ENCODE results near the gene ZNF330.
"Not testable (repeated sequence)": the region's sequence is repeated elsewhere in the genome, so short reads cannot be mapped to it uniquely, and the experiment has no call there.

ZNF330 gene
- total RNA-seq = 15.4 to 95.6 (median 46.9) reads per million in 17 experiments

DNA sequence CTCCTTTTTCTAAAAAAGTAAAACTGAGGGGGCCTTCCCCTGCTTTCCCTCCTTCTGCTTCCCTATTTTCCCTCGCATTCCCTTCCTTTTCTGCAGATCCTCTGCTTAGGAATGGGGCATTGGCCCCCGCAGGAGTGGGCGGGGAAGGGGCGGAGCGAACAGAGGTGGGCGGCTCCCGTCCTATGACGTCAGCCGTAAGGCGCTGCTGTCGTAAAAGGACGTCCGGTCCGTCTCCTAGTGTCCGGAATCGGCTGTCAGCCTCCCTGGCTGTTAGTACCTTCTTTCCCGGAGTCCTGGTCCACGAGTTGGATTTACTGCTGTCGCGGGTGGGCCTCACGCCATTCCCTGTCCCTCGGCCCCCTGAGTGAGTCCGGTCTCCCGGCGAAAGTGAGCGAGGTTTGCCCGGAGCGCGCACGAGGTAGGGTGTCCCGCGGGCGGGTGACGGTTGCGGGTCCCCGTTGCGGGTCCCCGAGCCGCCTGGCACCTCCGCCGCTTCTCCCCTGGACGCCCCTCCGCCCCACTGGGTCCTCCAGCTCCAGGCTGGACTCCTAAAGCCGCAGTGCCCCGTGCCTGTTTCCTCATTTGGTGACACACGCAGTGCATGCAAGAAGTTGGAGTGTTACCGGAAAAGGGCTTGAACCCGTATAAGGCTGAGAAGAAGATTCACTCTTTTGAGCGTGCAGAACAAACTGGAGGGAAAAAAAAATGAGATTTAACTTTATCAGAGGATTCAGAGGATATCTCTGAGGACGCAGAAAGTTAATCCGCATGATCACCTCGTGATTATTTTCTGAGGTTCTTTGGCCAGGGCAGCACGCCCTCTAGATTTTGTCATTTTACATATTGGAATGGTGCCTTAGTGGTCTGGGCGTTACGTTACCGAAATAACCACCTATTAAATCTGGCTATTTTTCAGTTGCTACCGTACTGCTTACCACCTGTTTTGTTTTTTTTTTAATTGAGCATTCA lies at the start of gene ZNF330:
Gene ZNF330 (plus strand): TSS at position 205 of the 969 bp plus-strand sequence. CDS start 1,477 bp downstream, outside the sequence.
- peak; percentile 94 to 97 (median 96) for DNase-seq

DNA sequence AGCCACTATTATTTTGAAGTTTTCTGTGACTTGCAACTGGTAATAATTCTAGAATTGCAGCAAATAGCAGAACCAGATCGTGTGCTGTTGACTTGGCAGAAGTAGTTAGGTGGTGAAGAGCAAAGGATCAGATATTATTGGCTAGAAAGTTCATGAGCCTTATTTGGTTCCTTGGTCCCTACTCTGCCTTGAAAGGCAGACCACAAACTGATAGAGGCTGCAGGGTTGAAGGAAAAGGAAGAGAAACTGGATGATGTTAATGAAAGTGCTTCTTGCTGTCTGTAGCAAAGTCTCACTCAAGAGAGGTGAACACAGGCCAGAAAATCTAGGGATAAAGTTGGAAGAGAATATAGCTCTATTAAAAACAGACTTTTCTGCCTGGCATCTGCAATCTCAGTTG lies 46.2 kb upstream of the ZNF330 start:
- peak in 3 of 4 experiments; percentile 12 to 50 (median 26) for DNase-seq

DNA sequence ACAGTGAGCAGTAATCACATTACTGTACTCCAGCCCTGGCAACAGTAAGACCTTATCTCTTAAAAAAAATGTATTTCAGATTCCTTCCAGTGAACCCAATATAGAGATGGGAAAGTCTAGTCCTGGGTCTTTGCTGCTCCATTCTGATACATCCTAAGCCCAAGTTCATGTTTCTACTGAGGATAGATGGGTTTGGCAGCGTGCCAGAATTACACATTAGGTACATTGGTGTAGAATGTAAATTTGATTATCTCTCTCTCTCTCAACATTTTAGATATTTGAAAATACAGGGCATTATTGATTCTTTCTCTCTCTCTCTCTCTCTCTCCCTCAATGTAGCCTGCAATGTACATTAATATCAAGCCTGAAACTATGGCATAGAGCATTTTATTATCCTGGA lies 43.5 kb upstream of the ZNF330 start:
- no peak for DNase-seq

DNA sequence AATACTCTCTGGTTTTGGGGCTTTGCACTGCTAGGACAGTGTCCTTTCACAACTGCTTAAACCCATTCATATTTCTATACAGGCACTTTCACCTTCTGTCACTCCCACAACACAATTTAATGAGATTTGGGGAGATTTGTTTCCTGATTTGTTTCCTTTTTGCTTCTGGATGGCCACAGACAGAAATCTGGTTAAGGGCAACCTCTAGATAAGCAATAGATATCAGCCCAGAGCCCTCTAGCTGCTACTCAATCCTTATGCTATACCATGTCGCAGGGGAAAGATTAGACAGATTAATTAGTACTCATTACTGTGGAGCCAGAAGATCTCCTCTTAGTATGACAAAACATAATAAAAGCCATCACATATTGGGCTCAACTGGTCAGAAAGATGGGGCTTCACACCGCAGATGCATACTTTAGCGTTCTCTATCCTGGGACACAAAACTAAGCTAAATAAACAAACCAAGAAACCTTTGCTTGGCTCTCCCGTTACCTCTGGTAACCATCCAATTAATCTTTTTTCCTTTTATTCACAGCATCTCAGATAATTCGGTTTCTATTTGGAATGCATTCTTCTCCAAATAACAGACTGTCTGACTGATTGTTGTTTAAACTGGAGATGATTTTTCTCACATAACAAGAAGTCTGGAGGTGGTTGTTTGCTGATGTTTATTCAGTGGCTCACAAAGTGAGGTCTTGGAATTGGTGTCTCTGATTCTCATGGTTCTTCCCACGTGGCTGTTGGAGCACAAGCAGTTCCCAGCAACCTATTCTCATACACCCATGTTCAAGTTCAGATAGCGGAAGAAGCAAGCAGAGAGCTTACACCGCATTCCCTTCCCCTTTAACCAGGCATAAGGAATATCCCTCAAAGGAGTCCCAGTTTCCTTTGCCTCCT lies 41.0 kb upstream of the ZNF330 start:
- DNase-seq = no peak

DNA sequence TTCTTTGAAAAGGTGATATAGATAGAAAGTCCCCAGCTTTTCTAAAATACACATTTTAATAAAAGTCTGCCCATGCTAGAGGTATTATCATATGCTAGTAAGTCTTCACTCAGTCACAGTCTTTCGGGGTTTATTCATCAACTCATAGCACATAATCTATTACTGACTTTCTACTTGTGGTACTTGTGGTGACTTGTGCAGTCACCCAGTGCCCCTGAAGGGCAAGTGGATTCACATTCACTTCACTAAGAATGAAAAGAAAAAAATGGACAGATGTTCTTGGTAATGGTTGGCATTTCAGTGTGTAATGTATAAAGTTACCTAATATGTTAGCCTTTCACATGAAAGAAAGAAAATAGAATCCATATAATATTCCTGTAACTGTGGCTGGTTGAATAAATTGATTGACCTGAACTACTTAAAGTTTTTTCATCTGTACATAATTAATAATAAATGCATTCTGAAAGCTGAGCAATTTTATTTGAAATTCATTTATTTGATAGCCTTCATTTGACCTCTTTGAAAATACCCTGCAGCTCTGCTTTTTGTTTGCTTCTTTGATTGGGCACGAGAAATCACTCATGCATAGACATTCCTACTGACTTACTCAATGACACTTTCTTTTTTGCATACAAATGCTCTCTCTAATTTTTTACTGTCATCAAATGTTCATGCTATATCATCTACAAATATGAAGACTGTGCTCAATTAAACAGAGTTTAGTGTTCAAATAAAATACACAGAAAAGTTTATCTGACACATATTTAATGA lies 39.5 kb upstream of the ZNF330 start:
- DNase-seq = no peak

DNA sequence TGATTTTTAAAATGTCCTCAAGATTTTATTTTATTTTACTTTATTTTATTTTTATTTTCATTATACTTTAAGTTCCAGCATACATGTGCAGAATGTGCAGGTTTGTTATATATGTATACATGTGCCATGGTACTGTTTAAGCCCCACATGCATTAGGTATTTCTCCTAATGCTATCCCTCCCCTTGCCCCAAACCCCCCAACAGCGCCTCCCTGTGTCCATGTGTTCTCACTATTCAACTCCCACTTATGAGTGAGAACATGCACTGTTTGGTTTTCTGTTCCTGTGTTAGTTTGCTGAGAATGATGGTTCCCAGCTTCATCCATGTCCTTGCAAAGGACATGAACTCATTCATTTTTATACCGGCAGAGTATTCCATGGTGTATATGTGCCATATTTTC lies 37.2 kb upstream of the ZNF330 start:
- DNase-seq = not testable (repeated sequence)

DNA sequence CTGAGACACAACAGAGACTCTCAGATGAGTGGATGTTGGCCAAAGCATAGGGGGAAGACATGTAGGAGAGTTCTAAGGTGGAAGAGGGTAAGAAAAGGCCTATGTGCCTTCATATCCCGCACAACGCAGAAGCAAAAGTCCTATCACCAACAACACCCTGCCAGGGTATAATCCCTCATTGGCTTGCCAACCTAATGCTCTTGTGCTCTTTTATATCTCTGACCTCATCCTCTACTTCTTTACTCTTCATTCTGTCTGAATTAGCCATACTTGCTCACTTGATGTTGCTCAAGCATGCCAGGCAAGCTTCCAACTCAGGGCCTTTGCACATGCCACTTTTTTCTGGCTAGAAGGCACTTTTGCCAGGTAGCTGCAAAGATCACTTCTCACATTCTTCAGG lies 28.1 kb upstream of the ZNF330 start:
- no peak for DNase-seq

DNA sequence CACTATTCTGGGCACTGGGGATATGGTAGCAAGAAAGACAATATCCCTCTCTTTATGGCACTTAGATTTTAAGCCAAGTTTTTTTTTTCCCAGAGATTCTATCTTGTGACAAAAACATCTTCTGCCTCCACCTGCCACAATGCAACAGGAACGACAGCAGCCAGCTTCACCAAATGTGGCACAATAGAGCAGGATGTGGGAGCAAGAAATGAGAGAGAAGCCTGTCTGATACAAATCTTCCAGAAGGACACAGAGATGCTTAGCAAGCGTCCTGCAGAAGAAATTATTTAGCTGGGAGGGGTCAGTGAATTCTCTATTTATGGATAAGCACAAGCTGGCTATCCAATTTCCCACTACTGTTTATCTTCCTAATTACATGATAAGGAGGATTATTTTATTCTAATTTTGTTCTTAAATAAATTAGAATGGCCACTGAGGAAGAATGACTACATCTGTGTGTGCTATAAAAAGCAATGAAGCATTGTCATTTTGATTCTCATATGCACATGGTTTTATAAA lies 27.1 kb upstream of the ZNF330 start:
- no peak for DNase-seq

DNA sequence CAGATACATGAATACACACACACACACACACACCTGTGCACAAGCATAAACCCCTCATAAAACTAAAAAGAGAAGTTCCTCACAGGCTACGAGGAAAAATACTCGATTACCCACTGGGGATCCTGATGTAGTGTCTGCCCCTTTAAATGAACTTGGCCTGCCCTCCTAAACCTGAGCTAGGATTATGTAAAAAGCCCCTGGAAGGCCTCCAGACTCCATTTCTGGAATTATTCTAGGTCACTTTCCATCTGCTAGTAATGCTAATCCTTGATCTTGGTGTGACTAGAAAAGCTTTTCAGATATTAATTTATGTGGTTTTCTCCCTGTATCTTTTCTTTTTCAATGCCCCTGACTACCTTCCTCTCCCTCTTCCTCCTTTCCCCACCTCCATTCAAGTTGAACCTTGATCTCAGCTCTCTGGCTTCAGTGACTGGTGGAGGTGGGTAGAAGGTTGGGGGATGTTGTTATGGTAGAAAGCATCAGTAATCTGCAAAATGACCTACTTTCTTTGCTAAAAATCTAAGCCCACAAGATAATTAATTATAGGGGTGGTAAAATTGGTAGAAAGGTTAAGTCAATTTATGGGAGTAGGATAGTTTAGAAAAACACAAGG lies 25.5 kb upstream of the ZNF330 start:
- DNase-seq = no peak

DNA sequence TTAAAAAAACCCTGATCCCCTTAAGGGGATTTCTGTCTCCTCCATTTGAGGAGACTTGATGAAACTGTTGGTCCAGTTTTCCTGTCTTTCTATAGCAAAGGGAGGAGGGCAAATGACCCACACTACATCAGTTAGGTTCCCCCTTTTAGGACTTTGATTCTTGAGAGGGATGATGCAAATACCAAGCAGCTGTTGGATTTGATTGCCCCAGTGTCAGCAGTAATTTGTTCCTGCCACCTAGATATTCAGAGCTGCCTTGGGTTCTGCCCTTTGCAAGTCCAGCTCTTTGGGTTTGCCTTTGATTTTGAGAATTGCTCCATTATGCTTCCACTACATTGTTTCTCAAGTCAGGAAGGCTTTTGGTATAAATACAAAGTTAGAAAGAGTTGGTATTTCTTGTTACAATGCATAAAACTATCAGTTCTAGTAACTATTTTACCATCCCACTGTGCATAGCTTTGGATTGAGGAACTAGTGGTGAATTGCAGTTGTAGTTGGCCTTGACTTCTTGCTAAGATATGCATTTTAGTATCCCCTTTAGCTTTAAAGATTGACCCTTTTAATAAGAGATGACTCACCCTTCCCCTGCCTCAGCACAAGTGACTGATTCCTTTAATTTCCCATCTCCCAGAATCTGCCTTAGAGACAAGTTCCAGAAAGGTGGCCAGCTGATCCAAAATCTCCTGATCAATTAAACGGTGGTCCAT lies 24.3 kb upstream of the ZNF330 start:
- peak; percentile 23 to 64 (median 47) for DNase-seq

DNA sequence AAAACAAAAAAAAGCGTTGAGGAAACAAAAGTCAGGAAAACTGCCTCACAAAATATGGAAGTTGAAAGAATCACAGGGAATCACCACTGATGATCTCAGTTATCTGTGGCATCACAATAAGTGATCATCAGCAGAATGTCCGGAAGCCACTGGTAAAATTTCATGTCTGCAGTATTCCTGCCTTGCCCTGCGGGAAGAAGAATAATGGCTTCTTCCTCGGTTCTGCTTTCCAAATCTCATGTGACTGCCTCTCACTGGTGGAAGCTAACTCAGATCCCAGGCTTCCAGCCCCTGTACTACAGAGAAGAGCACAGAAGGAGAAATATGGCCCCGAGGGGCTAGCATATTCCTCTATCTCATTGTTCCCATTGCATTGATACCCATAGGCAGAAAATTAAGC lies 12.7 kb upstream of the ZNF330 start:
- peak; percentile 47 to 75 (median 64) for DNase-seq

DNA sequence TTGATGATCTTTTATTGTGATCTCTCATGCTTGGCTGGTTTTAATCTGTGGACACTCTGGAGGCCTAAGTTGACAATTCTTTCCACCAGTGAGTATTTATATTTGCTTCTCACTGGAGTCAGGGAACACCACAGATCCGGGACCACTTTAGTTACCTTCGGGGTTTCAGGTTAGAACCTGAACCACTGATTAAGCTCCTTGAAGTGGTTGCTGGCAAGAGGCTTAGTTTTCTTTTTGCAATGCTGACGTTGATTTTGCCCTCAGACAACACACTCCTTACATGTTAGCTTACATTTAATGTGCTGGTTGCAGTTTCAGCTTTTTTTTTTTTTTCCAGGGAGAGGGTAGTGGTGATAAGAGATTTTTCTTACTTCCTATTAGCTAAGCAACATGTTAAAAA lies 10.5 kb upstream of the ZNF330 start:
- no peak for DNase-seq

DNA sequence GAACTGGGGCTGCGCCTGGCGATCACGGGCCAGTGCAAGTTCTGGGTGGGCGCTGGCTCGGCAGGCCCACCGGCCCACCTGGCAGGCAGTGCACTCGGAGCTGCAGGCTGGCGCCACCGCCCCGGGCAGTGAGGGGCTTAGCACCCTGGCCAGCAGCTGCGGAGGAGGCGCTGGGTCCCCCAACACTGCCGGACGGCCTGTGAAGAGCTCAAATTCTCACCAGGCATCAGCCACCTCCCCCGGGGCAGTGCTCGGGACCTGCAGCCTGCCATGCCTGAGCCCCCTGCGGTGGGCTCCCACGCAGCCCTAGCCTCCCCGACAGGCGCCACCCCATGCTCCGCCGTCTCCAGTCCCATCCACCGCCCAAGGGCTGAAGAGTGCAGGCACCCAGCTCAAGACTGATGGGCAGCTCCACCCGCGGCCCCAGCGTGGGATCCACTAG lies 7.1 kb upstream of the ZNF330 start:
- no peak for DNase-seq

DNA sequence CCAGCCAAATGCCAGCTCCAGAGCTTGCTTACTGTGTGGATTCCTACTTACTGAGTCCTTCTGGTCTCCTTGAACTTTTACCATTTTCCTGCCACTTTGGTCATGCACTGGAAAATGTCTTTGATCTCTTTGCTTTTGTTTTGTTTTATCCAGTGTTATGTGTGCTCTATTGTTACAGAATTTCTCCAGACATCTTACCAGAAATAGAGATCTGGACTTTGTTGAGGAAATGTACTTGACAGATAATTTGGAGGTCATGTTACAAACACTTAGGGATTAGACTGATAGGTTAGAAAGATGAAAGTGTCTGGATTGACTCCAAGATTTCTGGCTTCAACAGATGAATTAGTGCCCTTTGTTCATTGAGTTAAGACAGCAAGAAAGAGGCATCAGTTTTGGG lies 5.7 kb upstream of the ZNF330 start:
- DNase-seq = no peak

DNA sequence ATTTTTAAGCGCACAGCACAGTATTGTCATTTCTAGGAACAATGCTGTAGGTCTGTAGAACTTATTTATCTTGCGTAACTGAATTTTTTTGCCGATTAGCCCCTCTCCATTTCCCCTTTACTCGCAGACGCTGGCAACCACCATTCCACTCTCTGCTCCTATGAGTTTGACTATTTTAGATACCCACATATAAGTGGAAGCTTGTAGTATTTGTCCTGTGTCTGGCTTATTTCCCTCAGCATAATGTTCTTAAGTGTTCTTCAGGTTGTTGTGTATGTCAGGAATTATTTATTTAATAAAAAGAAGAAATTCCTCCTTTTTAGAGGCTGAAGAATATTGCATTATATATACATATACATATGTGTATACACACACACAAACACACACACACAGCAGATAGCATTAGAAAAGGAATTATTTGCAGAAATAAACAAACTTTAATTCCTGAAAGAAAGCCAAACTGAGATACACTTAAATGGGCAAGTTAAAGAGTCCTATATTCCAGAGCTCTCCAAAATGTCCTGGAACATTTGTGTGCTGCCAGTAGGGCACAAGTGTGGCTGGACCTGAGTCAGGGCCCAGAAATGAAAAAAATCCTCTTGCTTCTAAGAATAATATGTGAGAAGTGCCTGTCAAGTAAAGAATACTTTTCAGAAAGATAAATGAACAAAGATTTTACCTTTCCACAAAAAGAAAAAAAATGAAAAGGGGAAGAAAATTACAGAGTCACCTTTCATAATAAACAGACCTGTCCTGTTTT lies 4.5 kb upstream of the ZNF330 start:
- no peak for DNase-seq

DNA sequence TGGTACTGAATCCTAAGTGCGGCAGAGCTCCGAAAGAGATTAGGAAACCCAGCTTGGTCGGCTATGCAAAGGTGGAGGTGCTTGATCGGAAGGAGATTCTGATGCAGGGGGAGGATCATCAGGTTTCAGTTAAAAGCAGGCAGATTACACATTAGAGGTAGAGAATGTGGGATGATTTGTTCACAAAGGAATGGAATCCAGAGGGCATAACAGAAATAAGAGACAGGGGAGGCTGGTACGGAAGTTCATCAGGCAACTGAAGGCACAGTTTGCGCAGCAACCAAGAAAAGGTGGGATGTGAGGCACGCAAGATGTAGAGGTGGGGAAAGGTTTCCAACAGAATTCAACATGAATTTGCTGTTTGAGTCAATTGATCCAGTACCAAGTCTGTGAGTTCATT lies 424 bp upstream of the ZNF330 start:
- no peak for DNase-seq

DNA sequence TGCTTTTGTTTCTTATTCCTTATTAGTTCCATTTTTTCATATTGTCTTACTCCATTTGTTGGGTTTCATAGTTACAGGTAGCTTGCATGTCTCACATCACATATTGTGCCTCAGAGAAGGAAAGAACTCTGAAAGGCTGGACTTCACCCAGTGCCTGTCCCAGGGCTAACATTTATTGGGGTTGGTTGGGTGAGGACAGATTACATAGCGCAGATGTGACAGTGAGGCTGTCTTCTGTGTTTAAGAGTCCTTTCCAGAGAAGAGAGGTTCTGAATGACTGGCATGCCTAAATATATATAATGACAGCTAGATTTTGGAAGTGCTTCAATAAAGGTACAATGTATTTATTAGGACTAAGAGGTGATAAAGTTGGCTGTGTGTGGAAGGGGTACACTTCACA lies 2.7 kb downstream of the ZNF330 start:
- DNase-seq = no peak

DNA sequence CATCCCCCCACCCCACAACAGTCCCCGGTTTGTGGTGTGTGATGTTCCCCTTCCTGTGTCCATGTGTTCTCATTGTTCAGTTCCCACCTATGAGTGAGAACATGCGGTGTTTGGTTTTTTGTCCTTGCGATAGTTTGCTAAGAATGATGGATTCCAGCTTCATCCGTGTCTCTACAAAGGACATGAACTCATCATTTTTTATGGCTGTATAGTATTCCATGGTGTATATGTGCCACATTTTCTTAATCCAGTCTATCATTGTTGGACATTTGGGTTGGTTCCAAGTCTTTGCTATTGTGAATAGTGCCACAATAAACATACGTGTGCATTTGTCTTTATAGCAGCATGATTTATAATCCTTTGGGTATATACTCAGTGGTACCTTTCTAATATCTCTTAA lies 6.6 kb downstream of the ZNF330 start:
- not testable (repeated sequence) for DNase-seq

DNA sequence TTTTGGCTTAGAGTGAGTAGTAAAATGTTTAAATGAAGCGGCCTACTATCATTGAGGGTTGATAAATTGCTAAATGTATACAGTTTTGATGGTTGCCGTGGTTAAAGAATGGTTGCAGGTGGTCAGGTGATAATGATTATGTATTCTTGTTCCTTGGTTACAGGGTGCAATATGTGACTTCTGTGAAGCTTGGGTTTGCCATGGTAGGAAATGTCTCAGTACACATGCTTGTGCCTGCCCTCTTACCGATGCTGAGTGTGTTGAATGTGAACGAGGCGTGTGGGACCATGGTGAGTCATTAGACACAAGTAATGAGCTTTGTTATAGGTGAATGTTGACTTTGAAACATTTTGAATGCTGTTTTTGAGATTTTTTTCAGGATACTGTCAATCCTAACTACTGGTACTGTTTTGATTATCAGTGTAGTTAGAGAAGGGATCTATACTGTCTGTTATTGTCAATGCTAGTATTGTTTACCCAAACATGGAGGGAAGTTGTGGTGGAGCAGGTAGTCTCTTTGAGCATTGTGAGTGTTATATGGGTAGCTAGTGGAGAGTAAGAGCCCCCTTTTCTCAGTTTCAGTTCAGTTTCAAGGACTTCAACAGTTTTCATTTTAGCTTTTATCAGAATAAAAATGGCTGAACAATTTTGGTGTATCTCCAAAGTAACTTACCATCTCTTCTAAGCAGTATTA lies 8.9 kb downstream of the ZNF330 start:
- no peak for DNase-seq

DNA sequence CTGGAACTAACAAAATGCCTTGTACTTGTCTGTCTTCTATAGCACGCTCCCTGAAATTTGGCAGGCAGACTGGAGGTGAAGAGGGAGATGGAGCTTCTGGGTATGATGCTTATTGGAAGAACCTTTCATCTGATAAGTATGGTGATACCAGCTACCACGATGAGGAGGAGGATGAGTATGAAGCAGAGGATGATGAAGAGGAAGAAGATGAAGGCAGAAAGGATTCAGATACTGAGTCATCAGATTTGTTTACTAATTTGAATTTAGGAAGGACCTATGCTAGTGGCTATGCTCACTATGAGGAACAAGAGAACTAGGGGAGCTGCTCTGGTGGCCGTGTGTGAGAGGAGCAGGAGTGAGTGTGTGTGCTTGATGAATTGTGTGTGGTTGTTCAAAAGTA lies 13.0 kb downstream of the ZNF330 start:
- DNase-seq = no peak

Data from suppressor macrophage (primary cell).